K562 (cell line): ENCODE measurements around the gene CIART. TPM values are rescaled to one million over a fixed set of nuclear protein-coding genes. Genes with fewer than 3 reads are reported as not detected.
A peak's percentile ranks its signal among the peaks of the same experiment; 100 is the strongest.

Experiments used
- ATF6 ChIP-seq: sonication (generic); formaldehyde crosslinking; IDR thresholded peaks from 2 replicates; pipeline ENCODE4 v1.4.0; 2020; ENCODE audit warnings: mild to moderate bottlenecking, missing genetic modification reagents
- HINFP ChIP-seq: fragments of 450-650 bp; conservative IDR thresholded peaks from 2 replicates; pipeline ENCODE4 v1.6.1; 2016; ENCODE audit warnings: missing genetic modification characterization, low read depth, mild to moderate bottlenecking, control low read depth, missing compliant biosample characterization
- HMG20B ChIP-seq: fragments of 250-450 bp; sonication (Bioruptor Pico); IDR thresholded peaks from 2 replicates; pipeline ENCODE4 v1.5.0; 2021; ENCODE audit warnings: mild to moderate bottlenecking
- HMGN3 ChIP-seq: IDR thresholded peaks from 2 replicates; pipeline ENCODE4 v1.6.1; 2011; ENCODE audit warnings: borderline replicate concordance, low read depth, mild to moderate bottlenecking, mixed read lengths, low read length; ENCODE audit not compliant: insufficient read length; ENCODE audit errors: extremely low read depth
- HOMEZ ChIP-seq: fragments of 250-450 bp; sonication (Bioruptor Pico); IDR thresholded peaks from 2 replicates; pipeline ENCODE4 v1.4.0; 2020; ENCODE audit warnings: mild to moderate bottlenecking, moderate library complexity
- KLF6 ChIP-seq: fragments of 250-450 bp; sonication (Bioruptor Pico); IDR thresholded peaks from 2 replicates; pipeline ENCODE4 v1.4.0; 2020; ENCODE audit warnings: mild to moderate bottlenecking, moderate library complexity, borderline replicate concordance
- MCM3 ChIP-seq: fragments of 450-650 bp; IDR thresholded peaks from 2 replicates; pipeline ENCODE4 v1.6.1; 2016
- MTA2 ChIP-seq: fragments of 450-650 bp; IDR thresholded peaks from 2 replicates; pipeline ENCODE4 v1.6.1; 2016; ENCODE audit warnings: low read depth
- NFYB ChIP-seq: IDR thresholded peaks from 2 replicates; pipeline ENCODE4 v1.6.1; 2011; ENCODE audit warnings: mild to moderate bottlenecking, moderate library complexity; ENCODE audit not compliant: insufficient read length; ENCODE audit errors: extremely low read depth
- PRMT5 ChIP-seq: sonication (generic); formaldehyde crosslinking; IDR thresholded peaks from 2 replicates; pipeline ENCODE4 v1.5.0; 2020; ENCODE audit warnings: missing genetic modification reagents
- RBM17 ChIP-seq: fragments of 200-400 bp; formaldehyde crosslinking; IDR thresholded peaks from 2 replicates; pipeline ENCODE4 v1.6.1; 2017; ENCODE audit warnings: low read depth, mild to moderate bottlenecking, low read length, borderline replicate concordance
- RBM22 ChIP-seq: fragments of 200-400 bp; formaldehyde crosslinking; IDR thresholded peaks from 2 replicates; pipeline ENCODE4 v1.6.1; 2018; ENCODE audit warnings: low read length, low read depth; ENCODE audit not compliant: poor library complexity, severe bottlenecking
- RBM34 ChIP-seq: fragments of 200-400 bp; formaldehyde crosslinking; IDR thresholded peaks from 2 replicates; pipeline ENCODE4 v1.6.1; 2018; ENCODE audit warnings: low read length, borderline replicate concordance; ENCODE audit not compliant: insufficient read depth
- SAFB ChIP-seq: fragments of 200-400 bp; formaldehyde crosslinking; IDR thresholded peaks from 2 replicates; pipeline ENCODE4 v1.6.1; 2017; ENCODE audit warnings: low read depth, low read length, borderline replicate concordance
- SMAD3 ChIP-seq: fragments of 450-650 bp; formaldehyde crosslinking; conservative IDR thresholded peaks from 2 replicates; pipeline ENCODE4 v1.4.0; 2020; ENCODE audit warnings: mild to moderate bottlenecking
- SNRNP70 ChIP-seq: fragments of 200-400 bp; formaldehyde crosslinking; optimal IDR thresholded peaks from 2 replicates; pipeline ENCODE3; 2017; ENCODE audit warnings: low read depth, low read length
- ZBTB49 ChIP-seq: sonication (generic); formaldehyde crosslinking; IDR thresholded peaks from 2 replicates; pipeline ENCODE4 v1.8.0; 2022; ENCODE audit warnings: missing genetic modification reagents, mild to moderate bottlenecking, borderline replicate concordance
- ZFP1 ChIP-seq: fragments of 450-650 bp; formaldehyde crosslinking; IDR thresholded peaks from 2 replicates; pipeline ENCODE4 v1.4.0; 2020; ENCODE audit warnings: mild to moderate bottlenecking, mixed read lengths
- ZNF512 ChIP-seq: IDR thresholded peaks from 2 replicates; pipeline ENCODE4 v1.6.1; 2016; ENCODE audit warnings: missing genetic modification characterization, missing compliant biosample characterization
- polyA plus RNA-seq, 8 experiments: library from polyadenylated mRNA; depleted of rRNA in 4 of 8; stranded (reverse) in 5 of 8; unstranded in 3 of 8; fragments of >200 nt; fragmentation: Nextera tagmentation in 2 of 8; fragmentation: Illumina TruSeq in 1 of 8; extraction: Ambion mirVana in 2 of 8; extraction: Trizol in 1 of 8; gene quantifications; 2 replicates each; pipeline versions ENCODE4 v1.2.1 to v1.2.3, GENCODE V29; 2011 to 2014; ENCODE audit warnings: inconsistent platforms in 1 of 8, missing spikeins in 1 of 8
- total RNA-seq, 7 experiments: library from RNA; depleted of rRNA in 6 of 7; stranded (reverse); fragments of >200 nt in 6 of 7; fragmentation: Illumina TruSeq in 2 of 7; extraction: Trizol in 2 of 7; gene quantifications; 2 replicates each; pipeline versions ENCODE4 v1.2.1 to v1.2.3, GENCODE V29; 2011 to 2021; ENCODE audit warnings: low replicate concordance in 1 of 7

The CIART gene
- total and polyA plus RNA-seq, 9 of the 15 experiments (the other 6 are each of a cell fraction or from before 2014, with no cell fraction given), result 0.07 to 0.35 (median 0.19) TPM; not detected in 2

- no peak for TF ChIP-seq SNRNP70
- TF ChIP-seq MCM3, result no peak
- no peak for TF ChIP-seq KLF6
- TF ChIP-seq HMGN3, result peak; percentile 43
- TF ChIP-seq RBM17, result no peak
- TF ChIP-seq HOMEZ (CRISPR knock-in tag), result no peak
- TF ChIP-seq ZNF512 (tag), result no peak
- TF ChIP-seq ZFP1, result no peak
- no peak for TF ChIP-seq ZBTB49 (CRISPR knock-in tag)
- TF ChIP-seq PRMT5, result no peak
- TF ChIP-seq MTA2, result no peak
- TF ChIP-seq SMAD3 (CRISPR knock-in tag), result no peak
- TF ChIP-seq HMG20B, result no peak
- no peak for TF ChIP-seq SAFB
- no peak for TF ChIP-seq NFYB
- TF ChIP-seq RBM34, result no peak
- no peak for TF ChIP-seq HINFP (tag)
- no peak for TF ChIP-seq ATF6 (CRISPR knock-in tag)
- peak; percentile 53 for TF ChIP-seq RBM22
These were observed 47.6 kb upstream of the CIART start (continued) for GRCh38 chr1:150234566-150235293.
